PC-9 (cell line): Measurements from ENCODE around the gene SPRED2. TPM values are rescaled to one million over a fixed set of nuclear protein-coding genes. Genes with fewer than 3 reads are reported as not detected.
A peak's percentile ranks its signal among the peaks of the same experiment; 100 is the strongest.

Experiments used
- BruUV-seq: library from RNA; stranded (reverse); fragments of 400-500 nt; replicated peaks from 2 replicates; lab custom pipeline; 2021; lab: Mats Ljungman, UMichigan
- CTCF ChIA-PET: fragments of 300-600 bp; sonication (Branson Sonifier 250); formaldehyde crosslinking; loops from one replicate; lab custom pipeline; 2022; ENCODE audit warnings: antibody characterized with exemption; lab: Charles Lee
- POLR2A ChIA-PET: fragments of 300-600 bp; sonication (Branson Sonifier 250); formaldehyde crosslinking; loops from one replicate; lab custom pipeline; 2022; ENCODE audit warnings: antibody characterized with exemption; ENCODE audit not compliant: unreplicated experiment; lab: Charles Lee
- DNase-seq, 2 experiments: peaks; one replicate each; pipeline versions ENCODE4 v3.0.0 to v3.0.0-alpha.2; 2015 to 2022; ENCODE audit warnings: mixed read lengths in 1 of 2
- H2AFZ ChIP-seq: fragments of 200-600 bp; sonication (generic); 2 replicates; pipeline ENCODE4 v1.8.1; 2017; ENCODE audit warnings: antibody characterized with exemption
- H3F3A ChIP-seq: fragments of 200-600 bp; sonication (generic); 2 replicates; pipeline ENCODE4 v1.8.1; 2017; ENCODE audit warnings: antibody characterized with exemption, mild to moderate bottlenecking, low read depth; ENCODE audit not compliant: insufficient read depth
- H3K27ac ChIP-seq: fragments of 200-600 bp; sonication (generic); 2 replicates; pipeline ENCODE4 v1.6.1; 2016; ENCODE audit warnings: mixed run types
- H3K27me3 ChIP-seq: fragments of 200-600 bp; sonication (generic); 2 replicates; pipeline ENCODE4 v1.6.1; 2016; ENCODE audit warnings: low read depth, mixed run types; ENCODE audit not compliant: insufficient read depth
- H3K36me3 ChIP-seq: fragments of 200-600 bp; sonication (generic); 2 replicates; pipeline ENCODE4 v1.6.1; 2016; ENCODE audit warnings: low read depth, mixed run types
- H3K4me1 ChIP-seq: fragments of 200-600 bp; sonication (generic); replicated peaks from 2 replicates; pipeline ENCODE4 v1.6.1; 2016; ENCODE audit warnings: mixed run types; ENCODE audit not compliant: insufficient read depth
- H3K4me2 ChIP-seq: fragments of 200-600 bp; sonication (generic); 2 replicates; pipeline ENCODE4 v1.6.1; 2017; ENCODE audit warnings: mixed run types
- H3K4me3 ChIP-seq: fragments of 200-600 bp; sonication (generic); 2 replicates; pipeline ENCODE4 v1.6.1; 2016; ENCODE audit warnings: mixed run types
- H3K79me2 ChIP-seq: fragments of 200-600 bp; sonication (generic); 2 replicates; pipeline ENCODE4 v1.6.1; 2017; ENCODE audit warnings: low read depth, mixed run types
- H3K9me2 ChIP-seq: fragments of 200-600 bp; sonication (generic); 2 replicates; pipeline ENCODE4 v1.8.1; 2017; ENCODE audit warnings: mild to moderate bottlenecking; ENCODE audit not compliant: insufficient read depth
- H3K9me3 ChIP-seq: fragments of 200-600 bp; sonication (generic); 2 replicates; pipeline ENCODE4 v1.8.1; 2016; ENCODE audit warnings: low read depth; ENCODE audit not compliant: insufficient read depth
- H4K20me1 ChIP-seq: fragments of 200-600 bp; sonication (generic); 2 replicates; pipeline ENCODE4 v1.8.1; 2017; ENCODE audit not compliant: insufficient read depth
- CTCF ChIP-seq: fragments of 200-600 bp; sonication (generic); conservative IDR thresholded peaks from 2 replicates; pipeline ENCODE4 v1.6.1; 2017; ENCODE audit warnings: mixed run types, antibody characterized with exemption, mild to moderate bottlenecking, moderate library complexity
- EZH2 ChIP-seq: fragments of 200-600 bp; sonication (generic); IDR thresholded peaks from 2 replicates; pipeline ENCODE4 v1.8.0; 2017; ENCODE audit warnings: antibody characterized with exemption, low read depth
- intact Hi-C: fragments of 100-400 bp; cut with micrococcal nuclease; formaldehyde crosslinking; loops from one replicate; pipeline ENCODE4 v1.10.0; 2022; ENCODE audit not compliant: unreplicated experiment
- total RNA-seq: library from RNA; stranded (reverse); gene quantifications from 2 replicates; pipeline ENCODE4 v1.2.3, GENCODE V29; 2021

The SPRED2 gene
- total RNA-seq, 1 experiment from 2014 or later = 33.6 TPM

DNA sequence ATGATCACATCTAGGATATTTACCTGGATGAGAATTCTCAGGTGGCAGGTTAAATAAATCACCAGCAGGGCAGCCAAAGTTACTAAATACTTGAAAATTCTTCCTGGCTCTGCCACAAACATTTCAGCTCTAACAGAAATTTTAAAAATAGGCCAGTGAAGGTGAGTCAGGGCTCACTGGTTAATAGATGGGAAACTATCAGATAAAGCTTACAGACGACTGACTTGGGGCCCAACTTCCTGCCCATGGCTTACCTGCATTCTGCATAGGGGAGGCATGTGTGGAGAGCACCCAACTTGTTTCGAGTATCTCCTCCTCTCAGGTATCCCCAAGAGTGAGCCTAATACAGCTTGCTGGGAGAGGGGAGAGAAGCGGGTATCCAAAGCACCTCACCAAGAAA lies 57.8 kb downstream of the SPRED2 start:
- Histone ChIP-seq H3K4me3 (no peak overlapping the region), H3K36me3 (peaks cover 3% of the 10 kb centered on the region; the same call in 1 of the 2 replicates), H3K27ac (peak overlapping the region; percentile 14; the same call in 1 of the 2 replicates), H2AFZ (no peak overlapping the region), H4K20me1 (no peaks in the 10 kb centered on the region; the same call in 1 of the 2 replicates), H3K4me2 (peak overlapping the region; percentile 46), H3K79me2 (peaks cover 93% of the 10 kb centered on the region), H3K9me2 (no peaks in the 10 kb centered on the region), H3K27me3 (no peaks in the 10 kb centered on the region), H3K9me3 (no peaks in the 10 kb centered on the region), H3K4me1 (peaks cover 69% of the 10 kb centered on the region), H3F3A (peaks cover 44% of the 10 kb centered on the region)
- no TSS peak for BruUV-seq
- no peak for TF ChIP-seq EZH2
- TF ChIP-seq CTCF = no peak
- peak in 1 of 2 experiments; percentile 64 for DNase-seq
- ChIA-PET CTCF (no interaction called here), POLR2A (no interaction called here)
- intact Hi-C loops = no loop called here

GRCh38 chr2:65373365-65373918 lies 59.0 kb downstream of the SPRED2 start:
- Histone ChIP-seq H3K9me3 (no peaks in the 10 kb centered on the region), H3K79me2 (peaks cover 94% of the 10 kb centered on the region), H3K4me3 (no peak overlapping the region), H3K9me2 (no peaks in the 10 kb centered on the region), H3K27ac (no peak overlapping the region), H3K4me2 (peak overlapping the region; percentile 46), H3K4me1 (peaks cover 66% of the 10 kb centered on the region), H3F3A (peaks cover 49% of the 10 kb centered on the region), H3K27me3 (no peaks in the 10 kb centered on the region), H4K20me1 (no peaks in the 10 kb centered on the region; the same call in 1 of the 2 replicates), H2AFZ (no peak overlapping the region), H3K36me3 (no peaks in the 10 kb centered on the region)
- ChIA-PET POLR2A (interaction anchor here (0.6 kb wide), 1 partner anchor 1434 kb away, joined by 6 read pairs; no protein-coding TSS in a partner anchor), CTCF (no interaction called here)
- intact Hi-C loops = no loop called here
- no TSS peak for BruUV-seq
- peak in 1 of 2 experiments; percentile 63 for DNase-seq
- no peak for TF ChIP-seq EZH2
- no peak for TF ChIP-seq CTCF

GRCh38 chr2:65372619-65373018 lies 59.8 kb downstream of the SPRED2 start:
- H3K4me2 ChIP-seq = 0 out of 2 replicates have a peak overlapping the region, but pooled peaks have one; percentile 46
- ChIA-PET CTCF (no interaction called here), POLR2A (interaction anchor here (0.6 kb wide), 1 partner anchor 1532 kb away, joined by 5 read pairs; no protein-coding TSS in a partner anchor)
- no peak overlapping the region for H3K4me3 ChIP-seq
- no peaks in the 10 kb centered on the region for H3K9me2 ChIP-seq
- TF ChIP-seq CTCF (no peak), EZH2 (no peak)
- no peak overlapping the region for H3K27ac ChIP-seq
- H4K20me1 ChIP-seq = peaks cover 4% of the 10 kb centered on the region; the same call in 1 of the 2 replicates
- H3K27me3 ChIP-seq = no peaks in the 10 kb centered on the region
- BruUV-seq = no TSS peak
- peaks cover 66% of the 10 kb centered on the region for H3K4me1 ChIP-seq
- H3K9me3 ChIP-seq = no peaks in the 10 kb centered on the region
- peaks cover 49% of the 10 kb centered on the region for H3F3A ChIP-seq
- peaks cover 96% of the 10 kb centered on the region for H3K79me2 ChIP-seq
- intact Hi-C loops = no loop called here
- DNase-seq = no peak
- no peaks in the 10 kb centered on the region for H3K36me3 ChIP-seq
- H2AFZ ChIP-seq = no peak overlapping the region
